T47D (cell line): Measurements from ENCODE around the gene KRTAP20-1.
A peak's percentile ranks its signal among the peaks of the same experiment; 100 is the strongest.

ENCODE experiments used
- DNase-seq, 2 experiments: peaks; one replicate each; pipeline versions ENCODE4 v3.0.0 to v3.0.0-alpha.2; 2011 to 2012; ENCODE audit warnings: low read depth in 1 of 2, low spot score in 1 of 2
- JUND ChIP-seq: IDR thresholded peaks from 2 replicates; pipeline ENCODE4 v1.6.1; 2012; ENCODE audit warnings: low read depth
- in situ Hi-C: cut with HindIII; loops from 2 replicates; pipeline ENCODE4 v1.10.0; 2016; ENCODE audit warnings: low sequenced_read_pairs, low pct_unique_long_range_greater_than_20kb

Gene KRTAP20-1

GRCh38 chr21:30616125-30616524 is at the start of gene KRTAP20-1:
Gene KRTAP20-1 (plus strand): TSS chr21:30616425. CDS start chr21:30616455, 30 bp downstream.
- no peak for TF ChIP-seq JUND
- no peak for DNase-seq
- in situ Hi-C loops = no loop called here

DNA sequence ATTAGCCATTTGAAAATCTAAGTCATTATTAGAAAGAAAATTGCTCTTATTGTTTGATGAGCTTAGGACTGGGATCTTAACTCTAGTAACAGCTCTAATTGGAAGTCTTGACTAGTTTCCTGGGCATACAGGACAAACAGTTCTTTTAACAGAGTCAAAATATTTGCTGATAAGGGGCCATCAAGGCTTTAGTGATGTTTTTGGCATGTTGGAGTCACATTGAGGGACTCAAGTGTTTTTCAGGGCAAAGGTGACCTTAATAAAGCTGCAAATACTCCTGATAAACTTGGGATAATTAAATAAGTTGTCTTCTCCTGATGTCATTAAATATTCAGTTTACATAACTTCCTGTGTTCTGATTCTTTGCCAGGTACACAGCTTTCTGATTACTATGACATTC is 48.6 kb upstream of the KRTAP20-1 start:
- no peak for TF ChIP-seq JUND
- in situ Hi-C loops = no loop called here

GRCh38 chr21:30577766-30578165 is 38.5 kb upstream of the KRTAP20-1 start:
- no peak for TF ChIP-seq JUND
- in situ Hi-C loops = no loop called here
- no peak for DNase-seq

More for the DNA sequence above, 48.6 kb upstream of the KRTAP20-1 start:
- no peak for DNase-seq

DNA sequence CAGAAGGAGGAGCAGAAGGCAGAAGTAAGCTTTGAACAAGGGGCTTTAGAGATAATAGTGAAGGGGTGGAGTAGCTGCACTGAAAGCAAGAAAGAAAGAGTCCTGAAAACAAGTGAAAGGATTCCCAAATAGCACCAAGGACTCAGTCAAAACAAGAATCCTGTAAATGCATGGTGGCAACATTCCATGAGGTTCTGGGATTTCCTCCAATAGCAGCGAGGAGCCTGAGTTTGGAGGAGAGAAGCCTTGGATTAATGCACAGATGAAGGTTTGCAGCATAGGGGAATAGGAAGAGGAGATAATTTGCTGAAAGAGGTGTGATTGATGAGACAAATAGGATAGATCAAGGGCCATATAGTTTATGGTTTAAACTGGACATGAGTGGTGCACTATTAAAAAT is 36.9 kb upstream of the KRTAP20-1 start:
- in situ Hi-C loops = no loop called here
- DNase-seq = no peak
- no peak for TF ChIP-seq JUND

- no peak for DNase-seq
- in situ Hi-C loops = no loop called here
- TF ChIP-seq JUND = no peak
Measured at GRCh38 chr21:30580132-30580531, 36.1 kb upstream of the KRTAP20-1 start.

DNA sequence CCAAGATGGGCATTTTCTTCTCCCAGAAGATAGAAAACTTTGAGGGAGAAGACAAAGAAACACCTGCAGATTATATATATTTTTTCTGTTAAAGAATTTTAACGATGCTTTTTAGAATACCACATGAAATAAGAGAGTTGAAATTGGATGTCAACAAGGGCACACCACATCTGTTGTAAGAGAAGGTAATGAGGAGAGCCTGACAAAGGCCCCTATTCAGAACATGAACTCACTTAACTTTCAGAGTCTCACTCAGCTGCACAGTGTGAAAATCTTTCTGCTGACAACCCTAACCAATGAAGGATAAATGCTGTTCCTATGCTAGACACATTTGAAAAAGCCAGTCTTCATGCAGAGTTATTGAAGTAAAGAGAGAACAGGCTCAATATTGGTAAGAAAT is 33.4 kb upstream of the KRTAP20-1 start:
- in situ Hi-C loops = no loop called here
- no peak for DNase-seq
- no peak for TF ChIP-seq JUND

GRCh38 chr21:30590297-30590696 is 25.9 kb upstream of the KRTAP20-1 start, which contains the start of gene KRTAP22-2:
Gene KRTAP22-2 (minus strand): TSS chr21:30590397.
- TF ChIP-seq JUND = no peak
- DNase-seq = no peak
- in situ Hi-C loops = no loop called here

DNA sequence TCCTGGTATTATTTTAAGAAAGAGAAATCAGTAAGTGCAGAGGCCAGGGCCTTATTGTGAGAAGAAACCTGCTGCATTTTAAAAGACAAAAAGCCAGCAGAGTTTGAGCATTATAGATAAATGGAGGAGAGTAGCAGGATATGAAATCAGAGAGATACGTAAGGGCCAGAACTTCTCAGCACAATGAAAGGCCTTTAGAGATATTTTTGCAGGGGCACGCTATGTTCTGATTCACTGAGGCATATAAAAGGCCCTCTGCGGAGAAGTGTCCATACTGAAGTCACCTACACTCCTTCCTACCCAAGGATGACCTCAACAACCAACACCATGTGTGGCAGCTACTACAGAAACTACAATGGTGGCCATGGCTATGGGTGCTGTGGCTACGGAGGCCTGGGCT is 24.1 kb upstream of the KRTAP20-1 start, which contains the start of gene KRTAP6-3:
Gene KRTAP6-3, plus strand, starts transcription at position 301 of the 400 bp plus-strand sequence. Its CDS starts 6 bp downstream, at position 307.
- TF ChIP-seq JUND = no peak
- no peak for DNase-seq
- in situ Hi-C loops = no loop called here

GRCh38 chr21:30598802-30599201 is 17.4 kb upstream of the KRTAP20-1 start, which contains the start of gene KRTAP6-2:
Gene KRTAP6-2 (minus strand): TSS chr21:30598902. CDS start chr21:30598874, 28 bp downstream.
- no peak for TF ChIP-seq JUND
- no peak for DNase-seq
- in situ Hi-C loops = no loop called here

DNA sequence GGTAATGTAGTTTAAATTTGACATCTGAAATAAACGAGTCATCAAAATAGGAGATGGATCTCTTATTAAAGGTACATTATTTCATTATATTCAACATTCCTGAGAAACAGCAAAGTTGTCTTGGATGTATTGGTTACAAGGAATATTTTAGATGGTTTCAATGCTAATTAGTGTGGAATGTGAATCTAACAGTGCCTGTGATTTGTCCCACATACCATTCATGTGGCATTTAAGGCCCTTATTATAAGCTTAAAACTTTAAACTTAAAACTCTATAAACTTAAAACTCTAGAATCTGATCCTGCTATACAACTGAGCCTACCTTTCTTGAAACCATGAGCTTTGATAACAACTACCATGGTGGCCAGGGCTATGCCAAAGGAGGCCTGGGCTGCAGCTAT is 15.4 kb upstream of the KRTAP20-1 start, which contains the start of gene KRTAP22-1:
Gene KRTAP22-1, plus strand, starts transcription at position 301 of the 400 bp plus-strand sequence.
- TF ChIP-seq JUND = no peak
- in situ Hi-C loops = no loop called here
- no peak for DNase-seq

GRCh38 chr21:30605968-30606367 is 10.3 kb upstream of the KRTAP20-1 start:
- DNase-seq = peak in 1 of 2 experiments; percentile 6
- in situ Hi-C loops = no loop called here
- no peak for TF ChIP-seq JUND

GRCh38 chr21:30612132-30612531 is 4.1 kb upstream of the KRTAP20-1 start:
- no peak for DNase-seq
- in situ Hi-C loops = no loop called here
- TF ChIP-seq JUND = no peak

DNA sequence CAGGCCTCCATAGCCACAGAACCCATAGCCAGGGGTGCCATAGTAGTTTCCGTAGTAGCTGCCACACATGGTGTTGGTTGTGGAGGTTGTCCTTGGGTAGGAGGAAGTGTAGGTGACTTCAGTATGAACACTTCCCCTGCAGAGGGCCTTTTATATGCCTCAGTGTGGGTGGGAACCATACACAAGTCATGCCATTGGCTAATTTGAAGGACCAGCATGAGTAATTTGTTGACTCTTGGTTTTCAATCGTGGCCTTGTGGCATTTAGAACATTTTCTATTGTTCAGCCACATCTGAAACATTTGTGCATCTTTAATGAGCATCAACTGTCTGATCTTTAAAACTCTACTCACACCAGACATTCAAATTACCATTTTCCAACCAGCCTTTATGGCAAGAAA is 2.4 kb upstream of the KRTAP20-1 start, which contains the start of gene KRTAP6-1:
Gene KRTAP6-1, minus strand, starts transcription at position 95 of the 400 bp plus-strand sequence. Its CDS starts 26 bp downstream, at position 69.
- TF ChIP-seq JUND = no peak
- DNase-seq = no peak
- in situ Hi-C loops = no loop called here

- TF ChIP-seq JUND = no peak
- in situ Hi-C loops = no loop called here
- no peak for DNase-seq
Measured at GRCh38 chr21:30615199-30615598, 1.0 kb upstream of the KRTAP20-1 start.
